ENCODE results near the gene RBBP5. TPM values are rescaled to one million over a fixed set of nuclear protein-coding genes. Genes with fewer than 3 reads are reported as not detected.

The RBBP5 gene
- total RNA-seq, 1 donor from 2014 or later = 12.4 TPM

- no peaks in the 10 kb centered on the region for H3K9me3 Mint-ChIP-seq (ENCODE audit: low read depth)
- no peaks in the 10 kb centered on the region for H3K27me3 Mint-ChIP-seq (ENCODE audit: low read depth)
- no peak overlapping the region for H3K27ac Mint-ChIP-seq (ENCODE audit: unreplicated experiment)
- no peaks in the 10 kb centered on the region for H3K4me1 Mint-ChIP-seq (ENCODE audit: low read depth)
- DNase-seq (ENCODE audit: low spot score) = no peak
- TF ChIP-seq, protein P1, sequence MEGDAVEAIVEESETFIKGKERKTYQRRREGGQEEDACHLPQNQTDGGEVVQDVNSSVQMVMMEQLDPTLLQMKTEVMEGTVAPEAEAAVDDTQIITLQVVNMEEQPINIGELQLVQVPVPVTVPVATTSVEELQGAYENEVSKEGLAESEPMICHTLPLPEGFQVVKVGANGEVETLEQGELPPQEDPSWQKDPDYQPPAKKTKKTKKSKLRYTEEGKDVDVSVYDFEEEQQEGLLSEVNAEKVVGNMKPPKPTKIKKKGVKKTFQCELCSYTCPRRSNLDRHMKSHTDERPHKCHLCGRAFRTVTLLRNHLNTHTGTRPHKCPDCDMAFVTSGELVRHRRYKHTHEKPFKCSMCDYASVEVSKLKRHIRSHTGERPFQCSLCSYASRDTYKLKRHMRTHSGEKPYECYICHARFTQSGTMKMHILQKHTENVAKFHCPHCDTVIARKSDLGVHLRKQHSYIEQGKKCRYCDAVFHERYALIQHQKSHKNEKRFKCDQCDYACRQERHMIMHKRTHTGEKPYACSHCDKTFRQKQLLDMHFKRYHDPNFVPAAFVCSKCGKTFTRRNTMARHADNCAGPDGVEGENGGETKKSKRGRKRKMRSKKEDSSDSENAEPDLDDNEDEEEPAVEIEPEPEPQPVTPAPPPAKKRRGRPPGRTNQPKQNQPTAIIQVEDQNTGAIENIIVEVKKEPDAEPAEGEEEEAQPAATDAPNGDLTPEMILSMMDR (IDR thresholded peaks at IDR 0.05) = no peak
- no peak overlapping the region for H3K4me3 Mint-ChIP-seq (ENCODE audit: unreplicated experiment)
- no peaks in the 10 kb centered on the region for H3K36me3 Mint-ChIP-seq (ENCODE audit: low read depth)
Measured at GRCh38 chr1:205075642-205076155, 46.1 kb downstream of the RBBP5 start.

GRCh38 chr1:205074513-205074912, 47.3 kb downstream of the RBBP5 start:
- Mint-ChIP-seq H3K4me1 (ENCODE audit: low read depth) (no peaks in the 10 kb centered on the region), H3K27me3 (ENCODE audit: low read depth) (no peaks in the 10 kb centered on the region), H3K9me3 (ENCODE audit: low read depth) (no peaks in the 10 kb centered on the region), H3K4me3 (ENCODE audit: unreplicated experiment) (no peak overlapping the region), H3K36me3 (ENCODE audit: low read depth) (no peaks in the 10 kb centered on the region), H3K27ac (ENCODE audit: unreplicated experiment) (no peak overlapping the region)
- TF ChIP-seq, protein P1 (IDR thresholded peaks at IDR 0.05) = no peak
- DNase-seq (ENCODE audit: low spot score) = no peak

GRCh38 chr1:205074084-205074483, 47.7 kb downstream of the RBBP5 start:
- Mint-ChIP-seq H3K36me3 (ENCODE audit: low read depth) (no peaks in the 10 kb centered on the region), H3K4me1 (ENCODE audit: low read depth) (no peaks in the 10 kb centered on the region), H3K9me3 (ENCODE audit: low read depth) (no peaks in the 10 kb centered on the region), H3K27me3 (ENCODE audit: low read depth) (no peaks in the 10 kb centered on the region), H3K4me3 (ENCODE audit: unreplicated experiment) (no peak overlapping the region), H3K27ac (ENCODE audit: unreplicated experiment) (no peak overlapping the region)
- TF ChIP-seq, protein P1 (IDR thresholded peaks at IDR 0.05) = no peak
- DNase-seq (ENCODE audit: low spot score) = no peak

- H3K4me3 Mint-ChIP-seq (ENCODE audit: unreplicated experiment) = no peak overlapping the region
- TF ChIP-seq, protein P1 (IDR thresholded peaks at IDR 0.05) = no peak
- H3K27ac Mint-ChIP-seq (ENCODE audit: unreplicated experiment) = no peak overlapping the region
- H3K9me3 Mint-ChIP-seq (ENCODE audit: low read depth) = no peaks in the 10 kb centered on the region
- H3K36me3 Mint-ChIP-seq (ENCODE audit: low read depth) = no peaks in the 10 kb centered on the region
- H3K4me1 Mint-ChIP-seq (ENCODE audit: low read depth) = peaks cover 6% of the 10 kb centered on the region
- no peaks in the 10 kb centered on the region for H3K27me3 Mint-ChIP-seq (ENCODE audit: low read depth)
- DNase-seq (ENCODE audit: low spot score) = no peak
Measured at GRCh38 chr1:205073511-205073910, 48.3 kb downstream of the RBBP5 start.

DNA sequence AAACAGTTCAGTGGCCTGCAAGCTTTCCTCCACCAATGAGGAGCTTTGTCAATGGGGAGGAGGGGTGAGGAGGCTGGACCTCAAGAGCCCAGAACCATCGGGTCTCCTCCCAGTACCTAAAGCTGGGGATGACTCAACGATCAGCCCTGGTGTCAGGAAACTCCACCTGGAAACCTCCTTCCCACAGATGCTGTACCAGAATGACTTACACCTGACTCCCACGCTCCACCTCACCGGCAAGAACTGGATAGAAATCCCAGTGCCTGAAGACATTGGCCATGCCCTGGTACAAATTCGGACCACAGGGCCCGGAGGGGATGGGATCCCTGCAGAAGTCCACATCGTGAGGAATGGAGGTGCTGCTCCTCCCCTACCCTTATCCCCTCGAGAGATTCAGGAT, 48.9 kb downstream of the RBBP5 start:
- Mint-ChIP-seq H3K36me3 (ENCODE audit: low read depth) (no peaks in the 10 kb centered on the region), H3K27me3 (ENCODE audit: low read depth) (no peaks in the 10 kb centered on the region), H3K4me1 (ENCODE audit: low read depth) (peaks cover 8% of the 10 kb centered on the region), H3K4me3 (ENCODE audit: unreplicated experiment) (no peak overlapping the region), H3K27ac (ENCODE audit: unreplicated experiment) (no peak overlapping the region), H3K9me3 (ENCODE audit: low read depth) (no peaks in the 10 kb centered on the region)
- no peak for DNase-seq (ENCODE audit: low spot score)
- TF ChIP-seq, protein P1 (IDR thresholded peaks at IDR 0.05) = no peak
